Erythroblast (primary cell): ENCODE results near the gene COG5.

Experiments
- GATA1 ChIP-seq: IDR thresholded peaks from 2 replicates; pipeline ENCODE4 v1.6.1; 2011; ENCODE audit warnings: low read depth, mild to moderate bottlenecking, control low read depth, low read length, moderate library complexity
- POLR2A ChIP-seq: IDR thresholded peaks from 2 replicates; pipeline ENCODE4 v1.6.1; 2011; ENCODE audit warnings: mild to moderate bottlenecking, low read length

- TF ChIP-seq POLR2A (no peak), GATA1 (no peak)
Measured at GRCh38 chr7:107344286-107344685, 219.4 kb downstream of the COG5 start.
